Liver (tissue), 3 donors: ENCODE results near the gene DCBLD2.
"Not testable (repeated sequence)": the region's sequence is repeated elsewhere in the genome, so short reads cannot be mapped to it uniquely, and the experiment has no call there.

ENCODE experiments used
- CTCF ChIP-seq: fragments of 150-350 bp; IDR thresholded peaks from 2 replicates; pipeline ENCODE4 v1.5.1; 2017; ENCODE audit warnings: improper control_type of control experiment, low read depth, low read length; ENCODE audit not compliant: missing input control
- FOXA1 ChIP-seq: IDR thresholded peaks from 2 replicates; pipeline ENCODE4 v1.6.1; 2016; ENCODE audit warnings: antibody characterized with exemption
- FOXA2 ChIP-seq: IDR thresholded peaks from 2 replicates; pipeline ENCODE4 v1.6.1; 2016; ENCODE audit warnings: antibody characterized with exemption
- GABPA ChIP-seq, 2 donors: IDR thresholded peaks in 1 of 2; conservative IDR thresholded peaks in 1 of 2; 2 replicates each; pipeline ENCODE4 v1.6.1; 2016; ENCODE audit warnings: antibody characterized with exemption in 2 of 2, mild to moderate bottlenecking in 1 of 2, moderate library complexity in 1 of 2
- HNF4A ChIP-seq, 2 donors: conservative IDR thresholded peaks; 2 replicates each; pipeline ENCODE4 v1.6.1; 2016; ENCODE audit warnings: antibody characterized with exemption in 2 of 2, mild to moderate bottlenecking in 2 of 2
- JUND ChIP-seq, 2 donors: IDR thresholded peaks; 2 replicates each; pipeline ENCODE4 v1.6.1; 2016; ENCODE audit warnings: antibody characterized with exemption in 2 of 2
- MAX ChIP-seq: IDR thresholded peaks from 2 replicates; pipeline ENCODE4 v1.6.1; 2016; ENCODE audit warnings: antibody characterized with exemption
- RAD21 ChIP-seq, 2 donors: IDR thresholded peaks; 2 replicates each; pipeline ENCODE4 v1.6.1; 2016; ENCODE audit warnings: antibody characterized with exemption in 2 of 2, mild to moderate bottlenecking in 2 of 2
- REST ChIP-seq: IDR thresholded peaks from 2 replicates; pipeline ENCODE4 v1.6.1; 2016; ENCODE audit warnings: antibody characterized with exemption, mild to moderate bottlenecking
- RXRA ChIP-seq, 2 donors: IDR thresholded peaks; 2 replicates each; pipeline ENCODE4 v1.6.1; 2017 to 2018; ENCODE audit warnings: antibody characterized with exemption in 2 of 2, mild to moderate bottlenecking in 1 of 2
- SP1 ChIP-seq: IDR thresholded peaks from 2 replicates; pipeline ENCODE4 v1.6.1; 2018; ENCODE audit warnings: antibody characterized with exemption, mild to moderate bottlenecking
- TAF1 ChIP-seq: conservative IDR thresholded peaks from 2 replicates; pipeline ENCODE4 v1.6.1; 2016; ENCODE audit warnings: antibody characterized with exemption, mild to moderate bottlenecking
- YY1 ChIP-seq: IDR thresholded peaks from 2 replicates; pipeline ENCODE4 v1.6.1; 2016; ENCODE audit warnings: antibody characterized with exemption, mild to moderate bottlenecking
- ZBTB33 ChIP-seq: IDR thresholded peaks from 2 replicates; pipeline ENCODE4 v1.6.1; 2016; ENCODE audit warnings: antibody characterized with exemption
- donor health status: healthy.
- donor health status: healthy.

GRCh38 chr3:98882614-98883333 lies 18.7 kb downstream of the DCBLD2 start:
- TF ChIP-seq CTCF; TAF1; RXRA (IDR thresholded peaks at IDR 0.05); ZBTB33; RAD21 (IDR thresholded peaks at IDR 0.05); FOXA1; YY1; MAX; GABPA (IDR thresholded peaks at IDR 0.05 in 1 of 2, conservative IDR thresholded peaks at IDR 0.05 in 1 of 2); REST; HNF4A (conservative IDR thresholded peaks at IDR 0.05); JUND (IDR thresholded peaks at IDR 0.05); SP1; FOXA2: not testable (repeated sequence)
